ENCODE measurements around the gene KASH5.

GRCh38 chr19:49445997-49446396, 57.9 kb downstream of the KASH5 start:
- TF ChIP-seq POLR2A (IDR thresholded peaks at IDR 0.05; ENCODE audit: low read length), result no peak
- no peak for TF ChIP-seq GATA1 (IDR thresholded peaks at IDR 0.05; ENCODE audit: low read depth, low read length)

All from erythroblast (primary cell).